Measurements from ENCODE around the gene KIF18A.

The KIF18A gene

GRCh38 chr11:28040384-28040783 is 67.6 kb downstream of the KIF18A start:
- DNase-seq, result no peak

- DNase-seq, result no peak
Measured at GRCh38 chr11:28038775-28039174, 69.2 kb downstream of the KIF18A start.

GRCh38 chr11:28026634-28027290 is 81.2 kb downstream of the KIF18A start:
- no peak for DNase-seq

GRCh38 chr11:28017816-28018215 is 90.1 kb downstream of the KIF18A start:
- no peak for DNase-seq

- no peak for DNase-seq
Measured at GRCh38 chr11:28011813-28012212, 96.1 kb downstream of the KIF18A start.

- DNase-seq, result no peak
Measured at GRCh38 chr11:28009996-28010395, 98.0 kb downstream of the KIF18A start.

GRCh38 chr11:28009388-28009787 is 98.6 kb downstream of the KIF18A start:
- DNase-seq, result no peak

GRCh38 chr11:28003615-28004014 is 104.3 kb downstream of the KIF18A start:
- DNase-seq, result no peak

GRCh38 chr11:27998552-27998951 is 109.4 kb downstream of the KIF18A start:
- DNase-seq, result no peak

GRCh38 chr11:27997344-27997743 is 110.6 kb downstream of the KIF18A start:
- DNase-seq, result no peak

GRCh38 chr11:27996066-27996465 is 111.9 kb downstream of the KIF18A start:
- DNase-seq, result no peak

GRCh38 chr11:27995083-27995482 is 112.9 kb downstream of the KIF18A start:
- DNase-seq, result no peak

GRCh38 chr11:27991736-27992135 is 116.2 kb downstream of the KIF18A start:
- DNase-seq, result no peak

GRCh38 chr11:27977527-27977926 is 130.4 kb downstream of the KIF18A start:
- no peak for DNase-seq

GRCh38 chr11:27977031-27977430 is 130.9 kb downstream of the KIF18A start:
- no peak for DNase-seq

GRCh38 chr11:27976262-27976661 is 131.7 kb downstream of the KIF18A start:
- DNase-seq, result no peak

- no peak for DNase-seq
Measured at GRCh38 chr11:27973851-27974536, 134.0 kb downstream of the KIF18A start.

GRCh38 chr11:27972522-27973170 is 135.3 kb downstream of the KIF18A start:
- no peak for DNase-seq

GRCh38 chr11:27971171-27971570 is 136.8 kb downstream of the KIF18A start:
- DNase-seq, result no peak
